HG02840 (cell line): Measurements from ENCODE around the gene SDCCAG8.
A peak's percentile ranks its signal among the peaks of the same experiment; 100 is the strongest.

Source experiments
- ATAC-seq: cut with Tn5 transposase; IDR thresholded peaks from one replicate; pipeline ENCODE4 v1.9.1; 2021; ENCODE audit warnings: mild to moderate bottlenecking, moderate library complexity, moderate number of reproducible peaks; ENCODE audit not compliant: unreplicated experiment, low FRiP score

SDCCAG8 gene

GRCh38 chr1:243275316-243275715, 19.5 kb downstream of the SDCCAG8 start:
- no peak for ATAC-seq

DNA sequence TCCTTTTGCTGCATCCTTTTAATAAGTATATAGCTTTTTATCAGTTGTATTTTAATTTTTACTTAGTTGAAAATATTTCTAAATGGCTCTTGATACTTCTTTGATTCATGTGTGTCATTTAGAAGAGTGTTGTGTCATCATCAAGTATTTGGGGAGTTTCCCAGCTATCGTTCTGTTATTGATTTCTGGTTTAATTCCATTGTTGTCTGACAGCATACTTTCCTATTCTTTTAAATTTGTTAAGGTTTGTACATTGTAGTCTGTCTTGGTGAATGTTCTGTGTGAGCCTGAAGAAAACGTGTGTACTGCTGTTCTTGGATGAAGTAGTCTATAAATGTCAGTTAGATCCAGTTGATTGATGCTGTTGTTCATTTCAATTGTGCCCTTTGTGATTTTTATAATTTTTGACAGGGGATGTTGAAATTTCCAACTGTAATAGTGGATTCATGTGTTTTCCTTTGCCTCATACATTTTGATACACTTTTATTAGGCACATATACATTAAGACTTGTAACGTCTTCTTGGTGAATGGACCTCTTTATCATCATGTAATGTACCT, 24.8 kb downstream of the SDCCAG8 start:
- ATAC-seq: no peak

DNA sequence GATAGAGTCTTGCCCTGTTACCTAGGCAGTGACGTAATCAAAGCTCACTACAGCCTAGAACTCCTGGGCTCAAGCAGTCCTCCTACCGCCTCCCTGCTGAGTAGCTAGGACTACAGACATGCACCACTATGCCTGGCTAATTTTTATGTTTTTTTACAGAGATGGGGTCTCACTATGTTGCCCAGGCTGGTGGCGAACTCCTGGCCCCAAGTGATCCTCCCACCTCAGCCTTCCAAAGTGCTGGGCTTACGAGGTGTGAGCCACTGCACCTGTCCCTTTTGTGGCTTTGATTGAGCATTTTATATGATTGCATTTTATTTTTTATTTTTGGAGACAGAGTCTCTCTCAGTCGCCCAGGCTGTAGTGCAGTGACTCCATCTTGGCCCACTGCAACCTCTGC, 25.8 kb downstream of the SDCCAG8 start:
- no peak for ATAC-seq

DNA sequence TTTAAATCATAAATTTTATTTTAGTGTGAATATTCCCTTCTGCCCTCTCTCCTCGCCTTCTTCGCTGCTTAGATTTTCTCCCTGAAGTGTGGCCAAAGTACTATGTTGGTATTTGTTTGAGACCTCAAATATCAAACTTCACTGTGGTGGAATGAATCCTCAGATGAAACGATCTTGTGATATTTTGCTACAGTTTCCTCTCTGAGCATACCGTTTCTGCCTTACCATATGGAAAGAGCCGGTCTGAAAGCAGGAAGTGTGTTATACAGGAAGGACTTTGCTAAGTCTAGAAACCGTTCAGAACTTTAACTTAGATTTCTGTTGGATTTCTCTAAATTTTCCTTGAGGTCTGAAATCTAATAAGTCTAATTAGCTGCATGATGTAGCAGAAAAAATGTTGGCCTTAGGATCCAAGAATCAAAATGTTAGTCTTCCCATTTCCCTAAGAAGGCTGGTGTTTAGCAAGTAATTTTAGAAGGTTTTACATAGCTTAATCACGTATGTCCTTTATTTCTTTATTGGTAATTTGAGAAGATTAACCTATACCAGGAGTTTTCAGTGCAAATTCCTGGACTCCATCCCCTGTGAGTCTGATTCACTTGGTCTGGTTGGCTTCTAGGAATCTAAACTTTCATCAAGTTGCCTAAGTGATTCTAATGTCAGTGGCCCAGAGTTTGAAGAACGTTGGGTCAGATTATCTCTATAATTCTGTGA, 30.7 kb downstream of the SDCCAG8 start:
- no peak for ATAC-seq

DNA sequence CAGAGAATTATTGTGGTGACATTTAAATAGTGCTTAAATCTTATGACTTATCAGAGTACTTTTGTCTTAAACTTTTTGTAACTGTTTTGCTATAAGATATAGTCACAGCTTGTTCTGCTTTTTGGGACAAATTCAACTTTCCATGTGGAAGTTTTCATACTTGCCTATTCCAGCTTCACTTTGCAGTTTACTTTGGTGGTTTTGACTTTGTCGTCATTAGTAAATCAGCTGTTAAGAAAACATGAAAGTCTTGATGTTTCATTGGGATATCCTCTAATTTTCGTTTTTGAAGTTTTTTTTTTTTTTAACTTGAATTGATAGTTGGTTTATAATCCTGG, 31.3 kb downstream of the SDCCAG8 start:
- no peak for ATAC-seq

- ATAC-seq: peak; percentile 88
These were observed 31.8 kb downstream of the SDCCAG8 start for GRCh38 chr1:243287652-243288051.

- ATAC-seq: no peak
These were observed 32.2 kb downstream of the SDCCAG8 start for GRCh38 chr1:243288062-243288461.

DNA sequence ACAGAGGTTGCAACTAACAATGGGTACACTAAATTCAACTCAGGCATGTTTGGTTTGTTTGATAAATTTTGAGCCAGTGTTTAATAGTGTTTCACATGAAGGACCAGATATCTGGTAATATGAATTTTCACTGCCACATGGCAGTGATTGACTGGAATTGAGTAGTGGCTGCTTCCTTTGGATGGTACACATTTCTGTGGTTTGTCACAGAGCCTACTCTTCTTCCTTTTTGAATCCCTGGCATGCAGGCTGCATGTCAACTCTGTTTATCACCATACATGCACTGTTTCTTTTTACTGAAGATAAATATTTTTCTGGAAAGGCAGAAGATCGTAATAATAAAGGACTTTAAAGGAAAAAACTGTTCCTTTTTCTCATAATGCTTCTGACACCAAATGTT, 35.5 kb downstream of the SDCCAG8 start:
- no peak for ATAC-seq

- no peak for ATAC-seq
These were observed 36.3 kb downstream of the SDCCAG8 start for GRCh38 chr1:243292117-243292516.

- ATAC-seq: no peak
These were observed 38.3 kb downstream of the SDCCAG8 start for GRCh38 chr1:243293941-243294722.

DNA sequence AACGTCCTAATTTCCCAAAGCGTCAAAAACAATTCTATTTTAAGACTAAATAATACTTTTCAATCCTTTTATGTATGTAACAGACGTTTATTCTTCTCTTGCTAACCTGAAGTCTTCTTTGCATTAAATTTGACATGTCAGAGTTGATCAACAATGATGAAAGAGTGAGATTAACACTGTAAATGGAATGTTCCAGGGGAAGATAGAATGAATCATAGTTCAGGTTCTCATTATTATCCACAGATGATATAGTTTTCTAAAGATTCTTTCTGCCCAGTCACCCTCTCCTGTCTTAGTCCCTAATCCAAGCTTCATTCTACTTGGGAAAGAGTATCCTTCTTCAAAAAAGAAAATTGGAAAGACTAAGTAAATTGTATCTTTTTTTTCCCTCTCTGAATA, 38.9 kb downstream of the SDCCAG8 start:
- ATAC-seq: no peak

GRCh38 chr1:243299069-243299468, 43.2 kb downstream of the SDCCAG8 start:
- no peak for ATAC-seq

- no peak for ATAC-seq
These were observed 45.2 kb downstream of the SDCCAG8 start for GRCh38 chr1:243301059-243301458.

DNA sequence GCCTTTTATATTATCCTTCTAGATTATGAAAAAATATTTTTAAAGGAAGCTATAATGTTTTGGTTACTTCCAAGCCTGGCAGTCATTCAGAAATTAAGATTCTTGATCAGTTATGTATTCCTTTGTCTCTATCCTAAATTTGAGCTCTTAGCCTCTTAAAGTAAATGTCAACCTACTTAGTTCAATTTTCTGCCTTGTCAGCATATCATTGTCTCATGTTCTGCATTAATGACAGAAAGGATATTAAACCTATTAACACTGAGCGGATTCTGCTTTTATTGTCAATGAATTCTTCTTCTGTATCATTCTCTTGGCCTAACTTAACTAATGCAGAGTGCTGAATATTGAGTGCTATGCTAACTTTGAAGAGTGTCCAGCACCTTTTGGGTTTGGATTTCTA, 56.0 kb downstream of the SDCCAG8 start:
- no peak for ATAC-seq

- ATAC-seq: peak; percentile 28
These were observed 57.3 kb downstream of the SDCCAG8 start for GRCh38 chr1:243312952-243313634.

GRCh38 chr1:243313635-243314536, 58.0 kb downstream of the SDCCAG8 start:
- peak; percentile 77 for ATAC-seq

- no peak for ATAC-seq
These were observed 59.6 kb downstream of the SDCCAG8 start for GRCh38 chr1:243315455-243315854.

GRCh38 chr1:243315893-243316292, 60.1 kb downstream of the SDCCAG8 start:
- ATAC-seq: no peak

DNA sequence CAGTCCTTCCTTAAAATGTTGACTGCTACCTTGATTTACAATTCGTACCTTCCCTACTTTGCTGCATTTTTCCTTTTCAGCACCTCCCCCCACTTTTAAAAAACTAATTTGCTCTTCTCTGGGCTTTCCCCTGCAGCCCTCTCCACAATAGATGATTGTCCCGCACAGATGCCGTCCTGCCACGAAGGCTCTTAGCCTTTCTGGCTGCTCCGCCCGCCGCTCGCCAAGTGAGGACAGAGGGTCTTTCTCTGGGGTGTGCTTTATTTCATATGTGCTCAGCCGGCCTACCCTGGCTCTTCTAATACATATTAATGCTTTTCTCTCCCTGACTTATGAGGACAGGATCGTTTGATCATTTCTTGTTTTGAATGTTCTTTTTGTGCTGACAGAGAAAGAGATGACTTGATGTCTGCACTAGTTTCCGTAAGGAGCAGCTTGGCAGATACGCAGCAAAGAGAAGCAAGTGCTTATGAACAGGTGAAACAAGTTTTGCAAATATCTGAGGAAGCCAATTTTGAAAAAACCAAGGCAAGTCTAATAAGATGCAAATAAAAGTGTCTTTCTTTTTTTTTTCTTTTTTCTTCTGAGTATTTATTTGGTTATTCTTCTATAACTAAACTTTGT, 60.6 kb downstream of the SDCCAG8 start:
- no peak for ATAC-seq

DNA sequence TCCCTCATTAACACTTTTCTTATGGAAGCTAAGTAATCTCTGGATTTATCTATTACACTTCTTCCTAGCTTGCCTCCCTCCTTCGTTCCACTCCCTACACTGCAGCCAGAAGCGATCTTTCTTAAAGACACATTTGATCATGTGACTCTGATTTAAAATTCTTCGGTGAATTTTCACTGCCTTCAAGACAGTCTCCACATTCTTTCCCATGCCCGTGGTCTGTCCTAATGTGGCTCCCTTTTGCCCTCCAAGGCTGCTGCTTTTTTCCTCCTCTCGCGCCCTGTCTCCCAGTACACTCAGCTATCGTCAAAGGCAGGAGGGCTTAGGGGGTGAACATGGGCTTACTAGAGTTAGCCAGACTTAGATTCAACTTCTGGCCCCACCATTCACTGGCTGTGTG, 64.4 kb downstream of the SDCCAG8 start:
- no peak for ATAC-seq
